ENCODE measurements around the gene SCN4B.

The SCN4B gene

DNA sequence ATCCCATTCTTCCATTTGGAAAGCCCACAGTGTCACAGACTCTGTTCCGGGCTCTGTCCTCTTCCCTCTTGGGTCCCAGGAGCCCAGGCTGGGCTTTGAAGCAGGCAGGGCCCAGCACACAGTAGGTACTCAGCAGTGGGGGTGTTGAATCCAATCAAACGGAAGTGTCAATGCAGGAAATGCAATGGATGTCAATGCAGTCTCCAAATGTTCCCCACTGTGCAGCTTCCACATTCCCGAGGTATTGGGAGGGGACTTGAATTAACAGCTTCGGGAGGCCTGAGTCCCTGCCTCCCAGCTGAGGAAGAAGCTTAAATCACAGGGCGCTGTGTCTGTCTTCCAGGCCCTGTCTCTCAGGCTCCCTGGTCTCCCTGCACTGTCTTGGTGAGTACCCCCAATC lies 44.1 kb downstream of the SCN4B start:
- no peaks in the 10 kb centered on the region for H3K27me3 ChIP-seq (ENCODE audit: control insufficient read depth, insufficient read depth, low read length)

DNA sequence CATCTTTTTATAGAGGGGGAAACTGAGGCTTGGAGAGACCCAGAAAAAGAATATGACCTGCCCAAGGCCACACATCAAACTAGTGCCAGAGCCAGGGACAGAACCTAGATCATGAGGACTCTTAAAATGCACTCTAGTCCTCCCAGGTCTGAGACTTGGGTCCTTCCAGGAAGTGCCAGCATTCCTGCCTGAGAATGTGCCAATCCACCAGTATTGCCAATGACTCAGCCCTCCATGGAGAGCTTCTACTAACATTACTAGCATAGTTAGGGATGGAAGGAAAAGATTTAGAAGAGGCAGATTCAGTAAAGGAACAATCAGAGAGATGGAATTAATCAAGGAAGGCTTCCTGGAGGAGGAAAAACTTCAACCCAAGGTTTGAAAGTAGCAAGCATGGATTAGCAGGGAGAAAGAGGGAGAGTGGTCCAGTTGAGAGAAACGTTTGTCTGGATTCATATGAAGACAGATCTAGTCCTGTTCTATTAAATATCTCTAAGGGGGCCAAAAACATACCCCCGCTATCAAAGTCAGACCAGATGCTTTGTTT lies 45.8 kb downstream of the SCN4B start:
- Histone ChIP-seq H3K9ac (ENCODE audit: low read depth, low read length) (no peak overlapping the region), H3K36me3 (ENCODE audit: control insufficient read depth, insufficient read depth, low read length) (no peaks in the 10 kb centered on the region), H3K27me3 (ENCODE audit: control insufficient read depth, insufficient read depth, low read length) (no peaks in the 10 kb centered on the region), H3K4me1 (ENCODE audit: control insufficient read depth, insufficient read depth, low read length) (peaks cover 6% of the 10 kb centered on the region), H3K4me3 (ENCODE audit: low read depth, low read length) (no peak overlapping the region), H3K27ac (ENCODE audit: low read depth, low read length) (no peak overlapping the region), H3K9me3 (ENCODE audit: control insufficient read depth, insufficient read depth, low read length) (no peaks in the 10 kb centered on the region)

More for the DNA sequence above, 44.1 kb downstream of the SCN4B start:
- Histone ChIP-seq H3K4me1 (ENCODE audit: control insufficient read depth, insufficient read depth, low read length) (peaks cover 6% of the 10 kb centered on the region), H3K36me3 (ENCODE audit: control insufficient read depth, insufficient read depth, low read length) (no peaks in the 10 kb centered on the region), H3K9me3 (ENCODE audit: control insufficient read depth, insufficient read depth, low read length) (no peaks in the 10 kb centered on the region), H3K9ac (ENCODE audit: low read depth, low read length) (no peak overlapping the region), H3K4me3 (ENCODE audit: low read depth, low read length) (no peak overlapping the region), H3K27ac (ENCODE audit: low read depth, low read length) (no peak overlapping the region)

DNA sequence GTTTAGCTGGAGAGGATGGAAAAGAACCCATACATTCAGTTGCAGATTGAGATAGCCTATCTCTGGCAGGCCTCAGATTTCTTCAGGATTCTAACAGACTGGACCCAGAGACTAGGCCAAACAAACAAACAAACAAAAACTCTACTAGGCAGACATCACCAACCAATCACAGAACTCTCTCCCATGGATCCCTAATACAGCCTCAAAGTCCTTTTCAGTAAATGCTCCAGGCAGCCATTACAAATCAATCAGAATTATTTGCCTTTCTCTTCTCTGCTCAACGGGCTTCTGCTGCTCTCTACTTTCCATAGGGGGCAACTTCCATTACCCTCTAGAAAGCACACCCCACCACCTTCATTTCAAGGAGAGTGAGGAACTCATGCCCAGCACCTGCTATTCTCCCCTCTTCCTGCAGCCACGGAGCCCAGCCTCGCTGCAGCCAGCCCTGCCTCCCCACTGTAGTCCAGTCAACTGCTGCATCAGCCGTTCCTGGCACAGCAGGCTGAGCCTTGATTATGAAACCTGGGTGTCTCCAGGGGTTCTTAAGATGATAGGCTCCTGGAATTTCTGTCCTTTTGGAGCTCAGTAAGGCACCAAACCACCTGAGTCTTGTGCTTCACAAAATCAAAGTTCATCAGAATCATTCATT lies 46.8 kb downstream of the SCN4B start:
- Histone ChIP-seq H3K36me3 (ENCODE audit: control insufficient read depth, insufficient read depth, low read length) (no peaks in the 10 kb centered on the region), H3K27ac (ENCODE audit: low read depth, low read length) (no peak overlapping the region), H3K9ac (ENCODE audit: low read depth, low read length) (no peak overlapping the region), H3K4me3 (ENCODE audit: low read depth, low read length) (no peak overlapping the region), H3K4me1 (ENCODE audit: control insufficient read depth, insufficient read depth, low read length) (peaks cover 6% of the 10 kb centered on the region), H3K27me3 (ENCODE audit: control insufficient read depth, insufficient read depth, low read length) (no peaks in the 10 kb centered on the region), H3K9me3 (ENCODE audit: control insufficient read depth, insufficient read depth, low read length) (no peaks in the 10 kb centered on the region)

DNA sequence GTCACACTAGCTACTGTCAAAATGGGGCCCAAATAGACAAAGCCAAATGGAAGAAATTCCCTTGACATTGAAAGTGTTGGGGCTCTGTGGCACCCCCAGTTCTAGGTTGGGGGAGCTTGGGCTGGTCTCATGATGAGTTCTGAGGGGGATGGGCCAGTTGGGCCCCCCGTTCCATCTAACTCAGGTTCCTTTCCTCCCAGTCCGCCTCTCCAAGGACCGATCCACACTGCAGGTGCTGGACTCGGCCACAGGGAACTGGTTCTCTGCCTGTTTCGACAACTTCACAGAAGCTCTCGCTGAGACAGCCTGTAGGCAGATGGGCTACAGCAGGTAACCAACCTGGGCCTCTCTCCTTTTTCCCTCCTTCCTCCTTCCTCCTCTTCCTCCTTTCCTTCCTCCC lies 48.1 kb downstream of the SCN4B start:
- Histone ChIP-seq H3K27me3 (ENCODE audit: control insufficient read depth, insufficient read depth, low read length) (no peaks in the 10 kb centered on the region), H3K36me3 (ENCODE audit: control insufficient read depth, insufficient read depth, low read length) (no peaks in the 10 kb centered on the region), H3K4me1 (ENCODE audit: control insufficient read depth, insufficient read depth, low read length) (peaks cover 14% of the 10 kb centered on the region), H3K9ac (ENCODE audit: low read depth, low read length) (no peak overlapping the region), H3K27ac (ENCODE audit: low read depth, low read length) (no peak overlapping the region), H3K4me3 (ENCODE audit: low read depth, low read length) (no peak overlapping the region), H3K9me3 (ENCODE audit: control insufficient read depth, insufficient read depth, low read length) (no peaks in the 10 kb centered on the region)

DNA sequence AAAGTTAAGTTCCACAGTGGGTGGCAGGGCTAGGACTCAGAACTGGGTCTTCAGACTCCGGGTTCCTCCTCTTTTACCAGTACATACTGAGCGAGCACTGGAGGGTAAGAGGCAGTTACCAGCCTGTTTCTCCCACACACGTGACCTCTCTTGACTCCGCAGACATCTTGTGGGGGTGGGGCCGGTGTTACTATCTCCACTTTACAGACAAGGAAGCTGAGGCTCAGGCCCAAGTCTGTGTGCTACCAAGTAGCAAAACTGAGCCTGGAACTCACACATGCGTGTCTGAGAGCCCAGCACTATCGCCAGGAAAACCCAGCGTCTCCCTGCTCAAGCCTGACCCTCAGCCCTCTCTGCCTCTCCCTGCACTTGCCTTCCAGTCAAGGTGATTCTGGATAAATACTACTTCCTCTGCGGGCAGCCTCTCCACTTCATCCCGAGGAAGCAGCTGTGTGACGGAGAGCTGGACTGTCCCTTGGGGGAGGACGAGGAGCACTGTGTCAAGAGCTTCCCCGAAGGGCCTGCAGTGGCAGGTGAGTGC lies 49.8 kb downstream of the SCN4B start:
- H3K4me3 ChIP-seq (ENCODE audit: low read depth, low read length), result no peak overlapping the region

DNA sequence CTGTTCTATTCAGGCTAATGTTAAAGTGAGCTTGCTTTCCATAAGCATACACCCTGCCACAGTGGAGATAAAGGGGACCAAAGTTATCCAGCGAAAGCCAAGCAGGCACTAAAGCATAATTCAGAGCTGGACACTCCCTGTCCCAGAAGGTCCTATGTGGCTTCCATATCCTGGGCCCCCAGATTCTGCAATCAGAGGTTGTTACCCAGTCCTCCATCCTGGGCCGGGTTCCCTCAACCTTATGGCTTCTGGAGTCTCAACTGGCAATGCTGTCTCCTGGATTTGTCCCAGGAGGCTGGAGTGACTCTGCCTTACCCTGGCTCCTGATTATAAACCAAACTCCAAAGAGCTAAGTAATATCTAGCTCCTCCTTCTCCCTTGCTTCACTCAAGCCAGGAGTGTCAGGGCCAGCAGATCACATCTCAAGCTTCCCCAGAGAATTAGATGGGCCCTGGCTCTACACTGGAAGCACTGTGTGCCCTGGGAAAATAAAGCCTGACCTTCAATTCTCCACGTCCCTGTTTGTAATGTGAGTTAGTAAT lies 51.9 kb downstream of the SCN4B start:
- no peak overlapping the region for H3K4me3 ChIP-seq (ENCODE audit: low read depth, low read length)
- peaks cover 11% of the 10 kb centered on the region for H3K4me1 ChIP-seq (ENCODE audit: control insufficient read depth, insufficient read depth, low read length)
- no peaks in the 10 kb centered on the region for H3K27me3 ChIP-seq (ENCODE audit: control insufficient read depth, insufficient read depth, low read length)
- H3K9ac ChIP-seq (ENCODE audit: low read depth, low read length), result no peak overlapping the region
- H3K36me3 ChIP-seq (ENCODE audit: control insufficient read depth, insufficient read depth, low read length), result no peaks in the 10 kb centered on the region
- no peaks in the 10 kb centered on the region for H3K9me3 ChIP-seq (ENCODE audit: control insufficient read depth, insufficient read depth, low read length)
- H3K27ac ChIP-seq (ENCODE audit: low read depth, low read length), result no peak overlapping the region

More for the DNA sequence above, 49.8 kb downstream of the SCN4B start:
- Histone ChIP-seq H3K9ac (ENCODE audit: low read depth, low read length) (no peak overlapping the region), H3K36me3 (ENCODE audit: control insufficient read depth, insufficient read depth, low read length) (no peaks in the 10 kb centered on the region), H3K9me3 (ENCODE audit: control insufficient read depth, insufficient read depth, low read length) (no peaks in the 10 kb centered on the region), H3K4me1 (ENCODE audit: control insufficient read depth, insufficient read depth, low read length) (peaks cover 11% of the 10 kb centered on the region), H3K27me3 (ENCODE audit: control insufficient read depth, insufficient read depth, low read length) (no peaks in the 10 kb centered on the region), H3K27ac (ENCODE audit: low read depth, low read length) (no peak overlapping the region)

DNA sequence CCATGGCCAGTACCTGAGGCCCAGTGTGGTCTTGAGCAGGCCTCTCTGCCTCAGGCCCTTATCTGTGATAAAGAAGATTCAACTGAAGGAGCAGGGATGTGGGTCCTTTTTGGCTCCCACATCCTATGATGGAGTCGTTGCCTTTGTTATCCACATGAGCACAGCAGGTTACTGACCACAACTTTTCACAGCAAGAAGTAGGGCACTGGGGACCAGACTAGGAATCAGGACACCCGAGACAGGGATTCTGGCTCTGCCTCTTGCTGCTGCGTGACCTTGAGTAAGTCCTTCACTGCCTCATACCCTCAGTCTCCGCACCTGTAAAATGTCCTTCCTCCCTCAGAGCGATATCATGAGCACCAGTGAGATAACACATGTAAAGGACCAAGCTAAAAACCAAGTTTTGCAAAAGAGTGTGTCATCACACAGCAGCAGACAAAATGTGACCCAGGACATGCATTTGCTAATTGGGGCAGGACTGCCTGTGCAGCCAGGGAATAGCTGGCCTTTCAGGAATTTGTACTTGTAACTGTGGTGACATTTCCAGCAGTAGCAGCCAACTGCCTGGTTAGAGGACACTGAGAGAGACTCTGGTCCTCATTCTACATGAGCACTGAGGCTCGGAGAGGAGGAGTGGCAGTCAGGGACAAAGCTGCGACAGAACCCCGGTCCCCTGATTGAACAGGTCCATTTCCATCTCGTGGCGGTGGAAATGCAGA lies 52.6 kb downstream of the SCN4B start:
- no peaks in the 10 kb centered on the region for H3K9me3 ChIP-seq (ENCODE audit: control insufficient read depth, insufficient read depth, low read length)
- H3K4me3 ChIP-seq (ENCODE audit: low read depth, low read length), result no peak overlapping the region
- no peaks in the 10 kb centered on the region for H3K36me3 ChIP-seq (ENCODE audit: control insufficient read depth, insufficient read depth, low read length)
- peaks cover 11% of the 10 kb centered on the region for H3K4me1 ChIP-seq (ENCODE audit: control insufficient read depth, insufficient read depth, low read length)
- H3K9ac ChIP-seq (ENCODE audit: low read depth, low read length), result no peak overlapping the region
- H3K27ac ChIP-seq (ENCODE audit: low read depth, low read length), result no peak overlapping the region
- no peaks in the 10 kb centered on the region for H3K27me3 ChIP-seq (ENCODE audit: control insufficient read depth, insufficient read depth, low read length)

DNA sequence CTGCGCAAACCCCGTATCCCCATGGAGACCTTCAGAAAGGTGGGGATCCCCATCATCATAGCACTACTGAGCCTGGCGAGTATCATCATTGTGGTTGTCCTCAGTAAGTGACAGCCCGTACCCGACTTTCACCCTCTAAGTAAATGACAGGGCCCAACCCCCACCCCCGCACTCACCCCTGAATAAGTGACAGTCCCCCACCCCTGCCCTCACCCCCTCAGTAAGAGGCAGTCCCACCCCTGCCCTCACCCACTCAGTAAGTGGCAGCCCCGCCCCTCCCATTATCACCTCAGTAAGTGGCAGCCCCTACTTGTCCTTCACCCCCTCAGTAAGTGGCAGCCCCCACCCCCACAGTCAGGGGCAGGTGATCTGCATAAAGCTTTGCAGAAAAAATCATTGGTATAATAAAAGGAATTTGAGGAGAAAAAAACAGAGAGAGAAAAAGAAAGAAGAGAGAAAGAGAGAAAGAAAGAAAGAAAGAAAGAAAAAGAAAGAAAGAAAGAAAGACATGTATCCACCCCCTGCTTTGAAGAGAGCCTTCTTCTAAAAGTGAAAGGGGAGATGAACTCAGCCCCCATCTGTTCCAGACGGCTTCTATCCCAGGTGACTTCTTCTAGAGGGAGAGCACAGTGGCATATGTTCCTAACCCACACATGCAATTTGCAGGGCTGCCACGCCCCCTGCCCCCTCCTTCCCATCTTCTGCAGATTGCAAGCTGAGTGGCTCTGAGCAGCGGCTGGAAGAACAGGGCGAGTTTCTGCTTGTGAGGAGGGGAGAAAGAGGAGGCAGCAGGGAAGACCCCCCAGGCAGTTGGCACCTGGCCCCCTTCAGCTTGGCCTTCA lies 53.4 kb downstream of the SCN4B start:
- Histone ChIP-seq H3K4me3 (ENCODE audit: low read depth, low read length) (no peak overlapping the region), H3K9me3 (ENCODE audit: control insufficient read depth, insufficient read depth, low read length) (no peaks in the 10 kb centered on the region), H3K4me1 (ENCODE audit: control insufficient read depth, insufficient read depth, low read length) (peaks cover 11% of the 10 kb centered on the region), H3K36me3 (ENCODE audit: control insufficient read depth, insufficient read depth, low read length) (no peaks in the 10 kb centered on the region), H3K9ac (ENCODE audit: low read depth, low read length) (no peak overlapping the region), H3K27me3 (ENCODE audit: control insufficient read depth, insufficient read depth, low read length) (no peaks in the 10 kb centered on the region), H3K27ac (ENCODE audit: low read depth, low read length) (no peak overlapping the region)

DNA sequence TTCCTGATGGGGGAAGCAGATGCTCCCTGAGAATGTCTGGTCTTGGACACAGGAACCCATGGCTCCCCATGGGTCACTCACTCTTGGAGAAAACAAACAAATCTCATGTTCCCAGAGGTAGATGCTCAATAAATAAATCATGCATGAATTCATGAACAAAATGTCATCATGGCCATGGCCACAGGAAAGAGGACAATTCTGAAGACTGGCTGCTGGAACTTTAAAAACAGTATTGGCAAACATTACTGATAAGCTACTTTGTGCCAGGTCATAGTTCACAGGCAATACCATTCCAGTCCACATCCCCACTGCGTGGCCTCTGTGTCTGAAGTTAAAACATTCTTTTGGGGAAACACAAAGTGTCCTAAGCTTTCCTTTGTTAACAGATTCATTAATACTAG lies 56.7 kb downstream of the SCN4B start:
- peaks cover 11% of the 10 kb centered on the region for H3K4me1 ChIP-seq (ENCODE audit: control insufficient read depth, insufficient read depth, low read length)
- H3K36me3 ChIP-seq (ENCODE audit: control insufficient read depth, insufficient read depth, low read length), result no peaks in the 10 kb centered on the region
- H3K9ac ChIP-seq (ENCODE audit: low read depth, low read length), result no peak overlapping the region
- no peaks in the 10 kb centered on the region for H3K27me3 ChIP-seq (ENCODE audit: control insufficient read depth, insufficient read depth, low read length)
- H3K27ac ChIP-seq (ENCODE audit: low read depth, low read length), result no peak overlapping the region
- no peak overlapping the region for H3K4me3 ChIP-seq (ENCODE audit: low read depth, low read length)
- no peaks in the 10 kb centered on the region for H3K9me3 ChIP-seq (ENCODE audit: control insufficient read depth, insufficient read depth, low read length)

DNA sequence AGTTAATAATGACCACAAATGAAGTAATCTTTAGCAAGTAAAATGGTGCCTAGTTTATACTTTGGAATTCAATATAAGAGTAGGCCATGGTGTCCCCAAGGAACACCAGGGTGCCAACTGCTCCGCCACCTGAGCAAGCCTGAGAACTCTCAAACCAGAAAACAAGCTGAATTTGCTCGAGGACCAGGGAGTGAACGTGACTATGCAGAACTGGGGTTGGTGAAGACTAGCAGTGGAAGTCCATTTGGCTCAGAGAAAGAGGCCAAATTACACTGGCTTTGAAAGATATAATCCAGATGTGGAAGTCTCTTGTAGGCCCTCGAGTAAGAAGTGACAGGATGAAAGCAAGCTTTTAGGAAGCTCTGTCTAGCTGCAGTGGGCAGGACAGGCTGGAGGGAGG lies 57.1 kb downstream of the SCN4B start:
- H3K27ac ChIP-seq (ENCODE audit: low read depth, low read length), result no peak overlapping the region
- H3K36me3 ChIP-seq (ENCODE audit: control insufficient read depth, insufficient read depth, low read length), result no peaks in the 10 kb centered on the region
- H3K27me3 ChIP-seq (ENCODE audit: control insufficient read depth, insufficient read depth, low read length), result no peaks in the 10 kb centered on the region
- H3K4me3 ChIP-seq (ENCODE audit: low read depth, low read length), result no peak overlapping the region
- H3K4me1 ChIP-seq (ENCODE audit: control insufficient read depth, insufficient read depth, low read length), result peaks cover 11% of the 10 kb centered on the region
- no peaks in the 10 kb centered on the region for H3K9me3 ChIP-seq (ENCODE audit: control insufficient read depth, insufficient read depth, low read length)
- H3K9ac ChIP-seq (ENCODE audit: low read depth, low read length), result no peak overlapping the region
